H1 (cell line): ENCODE data around the gene PRSS38.

Source experiments
- BRCA1 ChIP-seq: IDR thresholded peaks from 2 replicates; pipeline ENCODE4 v1.6.1; 2012; ENCODE audit warnings: low read depth, low read length, improper control_type of control experiment
- CEBPB ChIP-seq: IDR thresholded peaks from 2 replicates; pipeline ENCODE4 v1.6.1; 2012; ENCODE audit warnings: low read depth, low read length
- CTCF ChIP-seq, 3 experiments: IDR thresholded peaks; 1 replicate in 2 of 3; 2 replicates in 1 of 3; pipeline versions ENCODE4 v1.5.1 to v1.6.1; 2011; ENCODE audit warnings: low read length in 3 of 3, mild to moderate bottlenecking in 3 of 3, inconsistent platforms in 2 of 3, low read depth in 1 of 3, moderate library complexity in 1 of 3; ENCODE audit not compliant: insufficient read depth in 1 of 3; ENCODE audit errors: control extremely low read depth in 1 of 3
- EGR1 ChIP-seq: IDR thresholded peaks from 2 replicates; pipeline ENCODE4 v1.6.1; 2011; ENCODE audit warnings: low read depth, low read length, borderline replicate concordance
- EP300 ChIP-seq, 2 experiments: IDR thresholded peaks; 1 replicate in 1 of 2; 2 replicates in 1 of 2; pipeline ENCODE4 v1.6.1; 2011 to 2012; ENCODE audit warnings: low read depth in 2 of 2, low read length in 2 of 2, mild to moderate bottlenecking in 2 of 2, borderline replicate concordance in 1 of 2, inconsistent platforms in 1 of 2, moderate library complexity in 1 of 2
- EZH2 ChIP-seq: fragments of 200-600 bp; sonication (generic); IDR thresholded peaks from 2 replicates; pipeline ENCODE4 v1.7.1; 2012; ENCODE audit warnings: low read depth, mild to moderate bottlenecking, moderate library complexity, low read length, inconsistent platforms; ENCODE audit not compliant: severe bottlenecking
- JUND ChIP-seq: IDR thresholded peaks from 2 replicates; pipeline ENCODE4 v1.6.1; 2011; ENCODE audit warnings: mild to moderate bottlenecking, improper control_type of control experiment, low read length
- MAX ChIP-seq: IDR thresholded peaks from 2 replicates; pipeline ENCODE4 v1.6.1; 2012; ENCODE audit warnings: inconsistent platforms
- POLR2A ChIP-seq, 2 experiments: IDR thresholded peaks; 1 replicate in 1 of 2; 2 replicates in 1 of 2; pipeline ENCODE4 v1.6.1; 2011; ENCODE audit warnings: low read depth in 2 of 2, low read length in 2 of 2, mild to moderate bottlenecking in 2 of 2; ENCODE audit errors: control extremely low read depth in 1 of 2
- POLR2AphosphoS5 ChIP-seq: IDR thresholded peaks from 2 replicates; pipeline ENCODE4 v1.6.1; 2011; ENCODE audit warnings: low read depth, low read length
- RAD21 ChIP-seq, 2 experiments: IDR thresholded peaks in 1 of 2; conservative IDR thresholded peaks in 1 of 2; 2 replicates each; pipeline ENCODE4 v1.6.1; 2011; ENCODE audit warnings: low read depth in 2 of 2, low read length in 2 of 2, improper control_type of control experiment in 1 of 2, inconsistent platforms in 1 of 2, mild to moderate bottlenecking in 1 of 2, moderate library complexity in 1 of 2
- USF2 ChIP-seq: IDR thresholded peaks from 2 replicates; pipeline ENCODE4 v1.6.1; 2011; ENCODE audit warnings: low read length, improper control_type of control experiment
- YY1 ChIP-seq: IDR thresholded peaks from 2 replicates; pipeline ENCODE4 v1.6.1; 2011; ENCODE audit warnings: low read depth, mild to moderate bottlenecking, low read length
- ZNF274 ChIP-seq: IDR thresholded peaks from 2 replicates; pipeline ENCODE4 v1.7.0; 2012; ENCODE audit warnings: low read length, borderline replicate concordance; ENCODE audit errors: extremely low read depth

DNA sequence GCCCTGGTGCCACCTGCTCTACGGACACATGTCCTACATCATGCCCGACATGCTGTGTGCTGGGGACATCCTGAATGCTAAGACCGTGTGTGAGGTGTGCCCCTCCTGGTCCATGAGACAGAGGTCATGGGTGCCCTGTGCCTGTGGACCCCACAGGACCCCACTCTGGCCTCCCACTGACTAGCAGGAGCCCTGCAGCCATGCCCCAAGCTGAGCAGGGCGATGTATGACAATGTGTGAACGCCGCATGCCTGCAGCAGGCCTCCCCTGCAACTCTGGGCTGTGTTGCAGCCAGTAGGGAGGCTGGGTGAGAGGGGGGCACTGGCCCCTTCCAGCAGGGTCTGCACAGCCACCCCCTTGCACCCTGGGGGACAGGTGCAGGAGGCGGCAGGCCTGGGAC lies 30.0 kb downstream of the PRSS38 start:
- no peak for TF ChIP-seq CTCF (IDR thresholded peaks at IDR 0.05; ENCODE audit: control extremely low read depth in 1 of 3, insufficient read depth in 1 of 3, low read depth in 1 of 3, low read length in 3 of 3)
- TF ChIP-seq RAD21 (IDR thresholded peaks at IDR 0.05 in 1 of 2, conservative IDR thresholded peaks at IDR 0.05 in 1 of 2; ENCODE audit: low read depth in 2 of 2, low read length in 2 of 2), result no peak
- no peak for TF ChIP-seq EZH2
- no peak for TF ChIP-seq JUND
- TF ChIP-seq CEBPB, result no peak
- no peak for TF ChIP-seq YY1
- TF ChIP-seq EP300 (IDR thresholded peaks at IDR 0.05; ENCODE audit: borderline replicate concordance in 1 of 2, low read depth in 2 of 2, low read length in 2 of 2), result no peak
- TF ChIP-seq USF2, result no peak
- no peak for TF ChIP-seq ZNF274
- TF ChIP-seq MAX, result no peak
- TF ChIP-seq POLR2A (IDR thresholded peaks at IDR 0.05; ENCODE audit: control extremely low read depth in 1 of 2, low read depth in 2 of 2, low read length in 2 of 2), result no peak
- TF ChIP-seq BRCA1, result no peak
- no peak for TF ChIP-seq EGR1
- no peak for TF ChIP-seq POLR2AphosphoS5
